K562 (cell line): ENCODE data around the gene TDRD12. TPM values are rescaled to one million over a fixed set of nuclear protein-coding genes. Genes with fewer than 3 reads are reported as not detected.
A peak's percentile ranks its signal among the peaks of the same experiment; 100 is the strongest.

Source experiments
- BRD9 ChIP-seq: fragments of 450-650 bp; IDR thresholded peaks from 2 replicates; pipeline ENCODE4 v1.6.1; 2018; ENCODE audit warnings: low read depth; ENCODE audit not compliant: partially characterized antibody
- FOS ChIP-seq: IDR thresholded peaks from 3 replicates; pipeline ENCODE4 v1.6.1; 2011; ENCODE audit not compliant: insufficient read length; ENCODE audit errors: extremely low read depth
- HDAC3 ChIP-seq: fragments of 450-650 bp; IDR thresholded peaks from 2 replicates; pipeline ENCODE4 v1.6.1; 2018; ENCODE audit warnings: borderline replicate concordance, mild to moderate bottlenecking, moderate library complexity; ENCODE audit not compliant: partially characterized antibody
- HMBOX1 ChIP-seq: sonication (generic); IDR thresholded peaks from 2 replicates; pipeline ENCODE4 v1.6.1; 2016
- MAFK ChIP-seq: IDR thresholded peaks from 2 replicates; pipeline ENCODE4 v1.6.1; 2011; ENCODE audit warnings: low read length, improper control_type of control experiment
- NCOA1 ChIP-seq: fragments of 450-650 bp; IDR thresholded peaks from 2 replicates; pipeline ENCODE4 v1.6.1; 2016; ENCODE audit warnings: low read depth
- NELFE ChIP-seq: IDR thresholded peaks from 2 replicates; pipeline ENCODE4 v1.6.1; 2011; ENCODE audit warnings: mild to moderate bottlenecking; ENCODE audit not compliant: insufficient read depth, insufficient read length
- RUNX1 ChIP-seq: sonication (generic); IDR thresholded peaks from 2 replicates; pipeline ENCODE4 v1.6.1; 2016; ENCODE audit warnings: antibody characterized with exemption, low read depth
- SNIP1 ChIP-seq: fragments of 450-650 bp; IDR thresholded peaks from 2 replicates; pipeline ENCODE4 v1.7.1; 2017; ENCODE audit warnings: low read depth, mild to moderate bottlenecking
- TFAM ChIP-seq: fragments of 250-450 bp; sonication (Bioruptor Pico); conservative IDR thresholded peaks from 2 replicates; pipeline ENCODE4 v1.5.0; 2021; ENCODE audit warnings: mild to moderate bottlenecking, moderate library complexity
- TFE3 ChIP-seq: fragments of 450-650 bp; formaldehyde crosslinking; IDR thresholded peaks from 2 replicates; pipeline ENCODE4 v1.4.0; 2020; ENCODE audit warnings: mild to moderate bottlenecking, mixed read lengths
- ZBTB40 ChIP-seq, 2 experiments: fragments of 450-650 bp in 1 of 2; sonication (generic) in 1 of 2; formaldehyde crosslinking in 1 of 2; IDR thresholded peaks; 2 replicates each; pipeline versions ENCODE4 v1.7.1 to v1.9.0; 2016 to 2022; ENCODE audit warnings: inconsistent platforms in 1 of 2, mild to moderate bottlenecking in 1 of 2, missing genetic modification reagents in 1 of 2
- ZNF280A ChIP-seq: fragments of 450-650 bp; IDR thresholded peaks from 2 replicates; pipeline ENCODE4 v1.6.1; 2018; ENCODE audit warnings: mild to moderate bottlenecking, low read depth; ENCODE audit not compliant: partially characterized antibody
- ZNF764 ChIP-seq: fragments of 250-450 bp; sonication (Bioruptor Pico); IDR thresholded peaks from 2 replicates; pipeline ENCODE4 v1.4.0; 2020; ENCODE audit warnings: low read depth, mild to moderate bottlenecking, moderate library complexity
- polyA plus RNA-seq, 8 experiments: library from polyadenylated mRNA; depleted of rRNA in 4 of 8; stranded (reverse) in 5 of 8; unstranded in 3 of 8; fragments of >200 nt; fragmentation: Nextera tagmentation in 2 of 8; fragmentation: Illumina TruSeq in 1 of 8; extraction: Ambion mirVana in 2 of 8; extraction: Trizol in 1 of 8; gene quantifications; 2 replicates each; pipeline versions ENCODE4 v1.2.1 to v1.2.3, GENCODE V29; 2011 to 2014; ENCODE audit warnings: inconsistent platforms in 1 of 8, missing spikeins in 1 of 8
- total RNA-seq, 7 experiments: library from RNA; depleted of rRNA in 6 of 7; stranded (reverse); fragments of >200 nt in 6 of 7; fragmentation: Illumina TruSeq in 2 of 7; extraction: Trizol in 2 of 7; gene quantifications; 2 replicates each; pipeline versions ENCODE4 v1.2.1 to v1.2.3, GENCODE V29; 2011 to 2021; ENCODE audit warnings: low replicate concordance in 1 of 7

Gene TDRD12
- total and polyA plus RNA-seq, 9 of the 15 experiments (the other 6 are each of a cell fraction or from before 2014, with no cell fraction given) = 0.03 TPM; not detected in 8

GRCh38 chr19:32671883-32672593 is 47.5 kb upstream of the TDRD12 start (continued):
- TF ChIP-seq TFE3 (CRISPR knock-in tag) = no peak
- no peak for TF ChIP-seq TFAM (CRISPR knock-in tag)
- TF ChIP-seq NCOA1 = peak; percentile 73
- TF ChIP-seq ZNF764 (CRISPR knock-in tag) = no peak
- TF ChIP-seq BRD9 = peak; percentile 66
- peak; percentile 87 for TF ChIP-seq MAFK
- no peak for TF ChIP-seq ZBTB40 (IDR thresholded peaks at IDR 0.05)
- TF ChIP-seq ZBTB40 (CRISPR knock-in tag; IDR thresholded peaks at IDR 0.05) = no peak
- no peak for TF ChIP-seq SNIP1
- TF ChIP-seq HMBOX1 = peak; percentile 97
- TF ChIP-seq HDAC3 = peak; percentile 86
- TF ChIP-seq NELFE = no peak
- no peak for TF ChIP-seq FOS
- TF ChIP-seq RUNX1 = peak; percentile 92
- TF ChIP-seq ZNF280A = no peak
